Keratinocyte (primary cell): ENCODE results near the gene LSM11.

ENCODE experiments used
- EZH2 ChIP-seq: IDR thresholded peaks from one replicate; pipeline ENCODE4 v1.6.1; 2012; ENCODE audit warnings: inconsistent platforms, mild to moderate bottlenecking, low read length, moderate library complexity
- TF ChIP-seq, protein P1 (sequence below), 3 experiments: IDR thresholded peaks in 1 of 3; conservative IDR thresholded peaks in 1 of 3; optimal IDR thresholded peaks in 1 of 3; 2 replicates in 2 of 3; 3 replicates in 1 of 3; pipeline versions ENCODE3 to v1.5.1; 2011; ENCODE audit warnings: low read length in 3 of 3, mild to moderate bottlenecking in 3 of 3, moderate library complexity in 2 of 3, control low read depth in 1 of 3, inconsistent platforms in 1 of 3; ENCODE audit not compliant: insufficient read depth in 2 of 3; ENCODE audit errors: extremely low read depth in 1 of 3

- no peak for TF ChIP-seq EZH2
- TF ChIP-seq, protein P1, sequence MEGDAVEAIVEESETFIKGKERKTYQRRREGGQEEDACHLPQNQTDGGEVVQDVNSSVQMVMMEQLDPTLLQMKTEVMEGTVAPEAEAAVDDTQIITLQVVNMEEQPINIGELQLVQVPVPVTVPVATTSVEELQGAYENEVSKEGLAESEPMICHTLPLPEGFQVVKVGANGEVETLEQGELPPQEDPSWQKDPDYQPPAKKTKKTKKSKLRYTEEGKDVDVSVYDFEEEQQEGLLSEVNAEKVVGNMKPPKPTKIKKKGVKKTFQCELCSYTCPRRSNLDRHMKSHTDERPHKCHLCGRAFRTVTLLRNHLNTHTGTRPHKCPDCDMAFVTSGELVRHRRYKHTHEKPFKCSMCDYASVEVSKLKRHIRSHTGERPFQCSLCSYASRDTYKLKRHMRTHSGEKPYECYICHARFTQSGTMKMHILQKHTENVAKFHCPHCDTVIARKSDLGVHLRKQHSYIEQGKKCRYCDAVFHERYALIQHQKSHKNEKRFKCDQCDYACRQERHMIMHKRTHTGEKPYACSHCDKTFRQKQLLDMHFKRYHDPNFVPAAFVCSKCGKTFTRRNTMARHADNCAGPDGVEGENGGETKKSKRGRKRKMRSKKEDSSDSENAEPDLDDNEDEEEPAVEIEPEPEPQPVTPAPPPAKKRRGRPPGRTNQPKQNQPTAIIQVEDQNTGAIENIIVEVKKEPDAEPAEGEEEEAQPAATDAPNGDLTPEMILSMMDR (optimal IDR thresholded peaks at IDR 0.05 in 1 of 3, IDR thresholded peaks at IDR 0.05 in 1 of 3, conservative IDR thresholded peaks at IDR 0.05 in 1 of 3; ENCODE audit: extremely low read depth in 1 of 3, insufficient read depth in 2 of 3, low read length in 3 of 3) = no peak
These were observed 10.8 kb upstream of the LSM11 start for GRCh38 chr5:157732596-157733262.
